Measurements from ENCODE around the gene FAM3B. TPM values are rescaled to one million over a fixed set of nuclear protein-coding genes. Genes with fewer than 3 reads are reported as not detected.

Gene FAM3B
- polyA plus RNA-seq, 1 donor from 2014 or later: not detected

DNA sequence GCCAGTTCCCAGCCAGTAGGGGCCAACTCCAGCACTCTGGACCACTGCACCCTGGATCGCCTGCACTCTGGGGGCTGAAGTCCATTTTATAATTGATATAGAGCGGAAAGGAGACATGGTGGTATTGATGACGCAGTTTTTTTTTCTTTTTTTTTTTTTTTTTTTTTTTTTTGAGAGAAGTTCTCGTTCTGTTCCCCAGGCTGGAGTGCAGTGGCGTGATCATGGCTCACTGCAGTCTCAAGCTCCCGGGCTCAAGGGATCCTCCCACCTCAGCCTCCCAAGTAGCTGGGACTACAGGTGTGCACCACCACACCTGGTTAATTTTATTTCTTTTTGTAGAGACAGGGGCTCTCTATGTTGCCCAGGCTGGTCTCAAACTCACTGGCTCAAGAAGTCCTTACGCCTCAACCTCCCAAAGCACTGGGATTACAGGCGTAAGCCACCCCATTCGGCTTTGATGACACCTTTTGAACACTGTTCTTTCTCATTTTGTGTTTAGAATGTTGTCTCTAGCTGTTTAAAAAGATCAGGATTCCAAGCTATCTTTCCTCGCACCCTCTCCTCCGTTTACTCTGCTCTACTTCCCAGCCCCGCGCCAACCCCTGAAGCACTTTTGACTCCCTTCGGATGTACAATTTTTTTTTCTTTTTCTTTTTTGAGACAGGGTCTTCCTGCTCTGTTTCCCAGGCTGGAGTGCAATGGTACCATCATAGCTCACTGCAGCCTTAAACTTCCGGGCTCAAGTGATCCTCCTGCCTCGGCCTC lies 46.2 kb downstream of the FAM3B start (continued):
- no peak for TF ChIP-seq TAF1 (IDR thresholded peaks at IDR 0.05; ENCODE audit: low read depth)

- no peaks in the 10 kb centered on the region for H3K9me2 ChIP-seq (ENCODE audit: insufficient read depth, low read length)
- no peaks in the 10 kb centered on the region for H3F3A ChIP-seq (ENCODE audit: insufficient read depth, low read length, poor library complexity, severe bottlenecking)
- H3K27me3 ChIP-seq (ENCODE audit: insufficient read depth, low read depth, low read length): no peaks in the 10 kb centered on the region
- H2AFZ ChIP-seq (ENCODE audit: low read depth, low read length): no peak overlapping the region
- no peak overlapping the region for H3K4me3 ChIP-seq (ENCODE audit: low read length)
- H3K27ac ChIP-seq (ENCODE audit: low read length): no peak overlapping the region
- no peaks in the 10 kb centered on the region for H3K79me2 ChIP-seq (replicated peaks; ENCODE audit: insufficient read depth, low read length)
- no peaks in the 10 kb centered on the region for H3K36me3 ChIP-seq (ENCODE audit: insufficient read depth, low read length)
- H3K9ac ChIP-seq (ENCODE audit: low read length): no peak overlapping the region
- no peaks in the 10 kb centered on the region for H3K9me3 ChIP-seq (ENCODE audit: low read length)
- H4K20me1 ChIP-seq (ENCODE audit: insufficient read depth): no peaks in the 10 kb centered on the region
- H3K4me2 ChIP-seq (ENCODE audit: low read length): no peak overlapping the region
- no peak for TF ChIP-seq CTCF (IDR thresholded peaks at IDR 0.05; ENCODE audit: poor library complexity, severe bottlenecking)
- no peak for TF ChIP-seq MXI1 (conservative IDR thresholded peaks at IDR 0.05; ENCODE audit: poor library complexity, severe bottlenecking)
- no peak for TF ChIP-seq TAF1 (IDR thresholded peaks at IDR 0.05; ENCODE audit: low read depth)
- TF ChIP-seq POLR2AphosphoS5 (IDR thresholded peaks at IDR 0.05): no peak
- TF ChIP-seq, protein P1, sequence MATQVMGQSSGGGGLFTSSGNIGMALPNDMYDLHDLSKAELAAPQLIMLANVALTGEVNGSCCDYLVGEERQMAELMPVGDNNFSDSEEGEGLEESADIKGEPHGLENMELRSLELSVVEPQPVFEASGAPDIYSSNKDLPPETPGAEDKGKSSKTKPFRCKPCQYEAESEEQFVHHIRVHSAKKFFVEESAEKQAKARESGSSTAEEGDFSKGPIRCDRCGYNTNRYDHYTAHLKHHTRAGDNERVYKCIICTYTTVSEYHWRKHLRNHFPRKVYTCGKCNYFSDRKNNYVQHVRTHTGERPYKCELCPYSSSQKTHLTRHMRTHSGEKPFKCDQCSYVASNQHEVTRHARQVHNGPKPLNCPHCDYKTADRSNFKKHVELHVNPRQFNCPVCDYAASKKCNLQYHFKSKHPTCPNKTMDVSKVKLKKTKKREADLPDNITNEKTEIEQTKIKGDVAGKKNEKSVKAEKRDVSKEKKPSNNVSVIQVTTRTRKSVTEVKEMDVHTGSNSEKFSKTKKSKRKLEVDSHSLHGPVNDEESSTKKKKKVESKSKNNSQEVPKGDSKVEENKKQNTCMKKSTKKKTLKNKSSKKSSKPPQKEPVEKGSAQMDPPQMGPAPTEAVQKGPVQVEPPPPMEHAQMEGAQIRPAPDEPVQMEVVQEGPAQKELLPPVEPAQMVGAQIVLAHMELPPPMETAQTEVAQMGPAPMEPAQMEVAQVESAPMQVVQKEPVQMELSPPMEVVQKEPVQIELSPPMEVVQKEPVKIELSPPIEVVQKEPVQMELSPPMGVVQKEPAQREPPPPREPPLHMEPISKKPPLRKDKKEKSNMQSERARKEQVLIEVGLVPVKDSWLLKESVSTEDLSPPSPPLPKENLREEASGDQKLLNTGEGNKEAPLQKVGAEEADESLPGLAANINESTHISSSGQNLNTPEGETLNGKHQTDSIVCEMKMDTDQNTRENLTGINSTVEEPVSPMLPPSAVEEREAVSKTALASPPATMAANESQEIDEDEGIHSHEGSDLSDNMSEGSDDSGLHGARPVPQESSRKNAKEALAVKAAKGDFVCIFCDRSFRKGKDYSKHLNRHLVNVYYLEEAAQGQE (IDR thresholded peaks at IDR 0.05; ENCODE audit: borderline replicate concordance): no peak
- no peak for TF ChIP-seq RAD21 (conservative IDR thresholded peaks at IDR 0.05)
- no peak for TF ChIP-seq EP300 (conservative IDR thresholded peaks at IDR 0.05; ENCODE audit: poor library complexity, severe bottlenecking)
- TF ChIP-seq SMC3 (conservative IDR thresholded peaks at IDR 0.05; ENCODE audit: poor library complexity): no peak
- no peak for TF ChIP-seq EZH2 (IDR thresholded peaks at IDR 0.05; ENCODE audit: borderline replicate concordance, insufficient read depth, low read length, poor library complexity, severe bottlenecking)
Observed at GRCh38 chr21:41363370-41364270, 47.0 kb downstream of the FAM3B start.

- no peaks in the 10 kb centered on the region for H3F3A ChIP-seq (ENCODE audit: insufficient read depth, low read length, poor library complexity, severe bottlenecking)
- no peaks in the 10 kb centered on the region for H3K27me3 ChIP-seq (ENCODE audit: insufficient read depth, low read depth, low read length)
- H3K9ac ChIP-seq (ENCODE audit: low read length): no peak overlapping the region
- no peaks in the 10 kb centered on the region for H4K20me1 ChIP-seq (ENCODE audit: insufficient read depth)
- H3K36me3 ChIP-seq (ENCODE audit: insufficient read depth, low read length): no peaks in the 10 kb centered on the region
- H3K4me2 ChIP-seq (ENCODE audit: low read length): no peak overlapping the region
- H3K27ac ChIP-seq (ENCODE audit: low read length): no peak overlapping the region
- no peaks in the 10 kb centered on the region for H3K9me2 ChIP-seq (ENCODE audit: insufficient read depth, low read length)
- H2AFZ ChIP-seq (ENCODE audit: low read depth, low read length): no peak overlapping the region
- H3K4me3 ChIP-seq (ENCODE audit: low read length): no peak overlapping the region
- H3K79me2 ChIP-seq (replicated peaks; ENCODE audit: insufficient read depth, low read length): no peaks in the 10 kb centered on the region
- TF ChIP-seq MXI1 (conservative IDR thresholded peaks at IDR 0.05; ENCODE audit: poor library complexity, severe bottlenecking): no peak
- no peak for TF ChIP-seq SMC3 (conservative IDR thresholded peaks at IDR 0.05; ENCODE audit: poor library complexity)
- TF ChIP-seq, protein P1 (IDR thresholded peaks at IDR 0.05; ENCODE audit: borderline replicate concordance): no peak
- TF ChIP-seq EP300 (conservative IDR thresholded peaks at IDR 0.05; ENCODE audit: poor library complexity, severe bottlenecking): no peak
- no peak for TF ChIP-seq TAF1 (IDR thresholded peaks at IDR 0.05; ENCODE audit: low read depth)
- no peak for TF ChIP-seq POLR2AphosphoS5 (IDR thresholded peaks at IDR 0.05)
- no peak for TF ChIP-seq CTCF (IDR thresholded peaks at IDR 0.05; ENCODE audit: poor library complexity, severe bottlenecking)
- TF ChIP-seq EZH2 (IDR thresholded peaks at IDR 0.05; ENCODE audit: borderline replicate concordance, insufficient read depth, low read length, poor library complexity, severe bottlenecking): no peak
- TF ChIP-seq RAD21 (conservative IDR thresholded peaks at IDR 0.05): no peak
- H3K9me3 ChIP-seq (ENCODE audit: low read length): no peaks in the 10 kb centered on the region
Observed at GRCh38 chr21:41364308-41364707, 47.7 kb downstream of the FAM3B start.
